Measurements from ENCODE around the gene ACTN4.
"Not testable (repeated sequence)": the region's sequence is repeated elsewhere in the genome, so short reads cannot be mapped to it uniquely, and the experiment has no call there.

The ACTN4 gene

GRCh38 chr19:38741670-38742069 is 94.2 kb downstream of the ACTN4 start:
- no peak for DNase-seq

GRCh38 chr19:38742296-38742695 is 94.8 kb downstream of the ACTN4 start:
- DNase-seq: no peak

- DNase-seq: no peak
Observed at GRCh38 chr19:38742906-38743305, 95.5 kb downstream of the ACTN4 start.

GRCh38 chr19:38743394-38744297 is 96.2 kb downstream of the ACTN4 start:
- DNase-seq: no peak

- DNase-seq: no peak
Observed at GRCh38 chr19:38744298-38744681, 96.8 kb downstream of the ACTN4 start, which contains the start of gene CAPN12. Gene CAPN12, minus strand, starts transcription at chr19:38744474. Its CDS starts 309 bp downstream, at chr19:38744165.

GRCh38 chr19:38744874-38745273 is 97.4 kb downstream of the ACTN4 start:
- no peak for DNase-seq

- no peak for DNase-seq
Observed at GRCh38 chr19:38745316-38745715, 97.9 kb downstream of the ACTN4 start.

- not testable (repeated sequence) for DNase-seq
Observed at GRCh38 chr19:38753783-38754182, 106.3 kb downstream of the ACTN4 start.

GRCh38 chr19:38754196-38754595 is 106.7 kb downstream of the ACTN4 start:
- DNase-seq: not testable (repeated sequence)

- no peak for DNase-seq
Observed at GRCh38 chr19:38759590-38760003, 112.1 kb downstream of the ACTN4 start.

GRCh38 chr19:38760805-38761517 is 113.5 kb downstream of the ACTN4 start:
- DNase-seq: not testable (repeated sequence)

- not testable (repeated sequence) for DNase-seq
Observed at GRCh38 chr19:38761884-38762389, 114.5 kb downstream of the ACTN4 start.

- no peak for DNase-seq
Observed at GRCh38 chr19:38763795-38764220, 116.4 kb downstream of the ACTN4 start.

GRCh38 chr19:38765214-38765613 is 117.8 kb downstream of the ACTN4 start:
- DNase-seq: no peak

GRCh38 chr19:38766276-38767047 is 119.0 kb downstream of the ACTN4 start:
- no peak for DNase-seq

- DNase-seq: no peak
Observed at GRCh38 chr19:38769635-38770211, 122.3 kb downstream of the ACTN4 start.

GRCh38 chr19:38770228-38770948 is 122.9 kb downstream of the ACTN4 start:
- not testable (repeated sequence) for DNase-seq

GRCh38 chr19:38770949-38771275 is 123.5 kb downstream of the ACTN4 start:
- DNase-seq: not testable (repeated sequence)

- DNase-seq: not testable (repeated sequence)
Observed at GRCh38 chr19:38771569-38771968, 124.1 kb downstream of the ACTN4 start.

- DNase-seq: no peak
Observed at GRCh38 chr19:38773469-38774177, 126.2 kb downstream of the ACTN4 start, which contains the start of gene LGALS7. Gene LGALS7, minus strand, starts transcription at chr19:38773517. Its CDS starts 25 bp downstream, at chr19:38773492.
